ENCODE data around the gene NPC1L1.
"Not testable (repeated sequence)": the region's sequence is repeated elsewhere in the genome, so short reads cannot be mapped to it uniquely, and the experiment has no call there.

Gene NPC1L1

GRCh38 chr7:44511236-44511635 lies 29.9 kb downstream of the NPC1L1 start:
- ATAC-seq (no peak), DNase-seq (no peak)
- Mint-ChIP-seq H3K36me3 (ENCODE audit: low read depth) (peaks cover 7% of the 10 kb centered on the region), H3K27ac (no peak overlapping the region), H3K9me3 (peaks cover 28% of the 10 kb centered on the region), H3K27me3 (peaks cover 2% of the 10 kb centered on the region), H3K4me1 (peaks cover 17% of the 10 kb centered on the region), H3K4me3 (no peak overlapping the region)

- DNase-seq = peak; percentile 5
- peak; percentile 96 for ATAC-seq
- peaks cover 4% of the 10 kb centered on the region for H3K27me3 Mint-ChIP-seq
- peaks cover 7% of the 10 kb centered on the region for H3K36me3 Mint-ChIP-seq (ENCODE audit: low read depth)
- H3K9me3 Mint-ChIP-seq = peaks cover 37% of the 10 kb centered on the region
- no peak overlapping the region for H3K4me3 Mint-ChIP-seq
- H3K4me1 Mint-ChIP-seq = peaks cover 23% of the 10 kb centered on the region
- H3K27ac Mint-ChIP-seq = peak overlapping the region; percentile 73
These were observed 32.7 kb downstream of the NPC1L1 start for GRCh38 chr7:44508328-44509030.

- DNase-seq; H3K4me3 Mint-ChIP-seq; ATAC-seq; H3K36me3 Mint-ChIP-seq (ENCODE audit: low read depth); H3K27me3 Mint-ChIP-seq; H3K27ac Mint-ChIP-seq: not testable (repeated sequence)
- Mint-ChIP-seq H3K4me1 (peaks cover 23% of the 10 kb centered on the region), H3K9me3 (peaks cover 37% of the 10 kb centered on the region)
These were observed 34.4 kb downstream of the NPC1L1 start for GRCh38 chr7:44506592-44507288.

GRCh38 chr7:44505595-44505994 lies 35.5 kb downstream of the NPC1L1 start:
- ATAC-seq (no peak), DNase-seq (no peak)
- peaks cover 6% of the 10 kb centered on the region for H3K27me3 Mint-ChIP-seq
- H3K4me3 Mint-ChIP-seq = no peak overlapping the region
- no peak overlapping the region for H3K27ac Mint-ChIP-seq
- H3K9me3 Mint-ChIP-seq = peaks cover 37% of the 10 kb centered on the region
- H3K4me1 Mint-ChIP-seq = peaks cover 23% of the 10 kb centered on the region
- peaks cover 7% of the 10 kb centered on the region for H3K36me3 Mint-ChIP-seq (ENCODE audit: low read depth)

GRCh38 chr7:44498230-44498954 lies 42.7 kb downstream of the NPC1L1 start:
- Mint-ChIP-seq H3K27ac (no peak overlapping the region), H3K4me1 (no peaks in the 10 kb centered on the region), H3K4me3 (no peak overlapping the region), H3K27me3 (peaks cover 5% of the 10 kb centered on the region), H3K9me3 (no peaks in the 10 kb centered on the region), H3K36me3 (ENCODE audit: low read depth) (no peaks in the 10 kb centered on the region)
- DNase-seq (no peak), ATAC-seq (no peak)

GRCh38 chr7:44497155-44498027 lies 43.7 kb downstream of the NPC1L1 start:
- no peaks in the 10 kb centered on the region for H3K36me3 Mint-ChIP-seq (ENCODE audit: low read depth)
- DNase-seq (no peak), ATAC-seq (no peak)
- no peak overlapping the region for H3K27ac Mint-ChIP-seq
- H3K4me3 Mint-ChIP-seq = no peak overlapping the region
- H3K9me3 Mint-ChIP-seq = no peaks in the 10 kb centered on the region
- H3K4me1 Mint-ChIP-seq = no peaks in the 10 kb centered on the region
- peaks cover 4% of the 10 kb centered on the region for H3K27me3 Mint-ChIP-seq

- H3K36me3 Mint-ChIP-seq (ENCODE audit: low read depth) = no peaks in the 10 kb centered on the region
- peaks cover under 1% of the 10 kb centered on the region for H3K4me1 Mint-ChIP-seq
- no peak overlapping the region for H3K4me3 Mint-ChIP-seq
- H3K9me3 Mint-ChIP-seq = no peaks in the 10 kb centered on the region
- H3K27me3 Mint-ChIP-seq = peaks cover 4% of the 10 kb centered on the region
- no peak for ATAC-seq
- DNase-seq = no peak
- no peak overlapping the region for H3K27ac Mint-ChIP-seq
These were observed 44.7 kb downstream of the NPC1L1 start for GRCh38 chr7:44496385-44496784.

GRCh38 chr7:44494960-44495359 lies 46.2 kb downstream of the NPC1L1 start:
- Mint-ChIP-seq H3K4me3 (no peak overlapping the region), H3K27ac (no peak overlapping the region), H3K9me3 (no peaks in the 10 kb centered on the region), H3K4me1 (peaks cover 9% of the 10 kb centered on the region), H3K27me3 (peaks cover 4% of the 10 kb centered on the region), H3K36me3 (ENCODE audit: low read depth) (no peaks in the 10 kb centered on the region)
- ATAC-seq = no peak
- no peak for DNase-seq

GRCh38 chr7:44491229-44491628 lies 49.9 kb downstream of the NPC1L1 start:
- H3K27me3 Mint-ChIP-seq = peaks cover 2% of the 10 kb centered on the region
- H3K9me3 Mint-ChIP-seq = no peaks in the 10 kb centered on the region
- H3K36me3 Mint-ChIP-seq (ENCODE audit: low read depth) = peaks cover 11% of the 10 kb centered on the region
- peaks cover 44% of the 10 kb centered on the region for H3K4me1 Mint-ChIP-seq
- H3K4me3 Mint-ChIP-seq = peak overlapping the region; percentile 89
- no peak for DNase-seq
- no peak for ATAC-seq
- peak overlapping the region; percentile 97 for H3K27ac Mint-ChIP-seq

GRCh38 chr7:44490351-44491200 lies 50.6 kb downstream of the NPC1L1 start, which contains the start of gene NUDCD3:
Gene NUDCD3, minus strand, starts transcription at chr7:44490658. Its CDS starts 58 bp downstream, at chr7:44490600.
- ATAC-seq (peak; percentile 87), DNase-seq (peak; percentile 79)
- no peaks in the 10 kb centered on the region for H3K9me3 Mint-ChIP-seq
- H3K36me3 Mint-ChIP-seq (ENCODE audit: low read depth) = peaks cover 15% of the 10 kb centered on the region
- peaks cover 2% of the 10 kb centered on the region for H3K27me3 Mint-ChIP-seq
- peak within 1 kb of the TSS; percentile 89 for H3K4me3 Mint-ChIP-seq
- H3K4me1 Mint-ChIP-seq = peaks cover 50% of the 10 kb centered on the region
- H3K27ac Mint-ChIP-seq = peak within 1 kb of the TSS; percentile 97

- ATAC-seq = peak; percentile 52
- peak overlapping the region; percentile 89 for H3K4me3 Mint-ChIP-seq
- no peak for DNase-seq
- peaks cover 2% of the 10 kb centered on the region for H3K27me3 Mint-ChIP-seq
- peak overlapping the region; percentile 97 for H3K27ac Mint-ChIP-seq
- no peaks in the 10 kb centered on the region for H3K9me3 Mint-ChIP-seq
- H3K4me1 Mint-ChIP-seq = peaks cover 55% of the 10 kb centered on the region
- peaks cover 22% of the 10 kb centered on the region for H3K36me3 Mint-ChIP-seq (ENCODE audit: low read depth)
These were observed 51.2 kb downstream of the NPC1L1 start for GRCh38 chr7:44489955-44490350.

- peak overlapping the region; percentile 89 for H3K4me3 Mint-ChIP-seq
- ATAC-seq (no peak), DNase-seq (no peak)
- peaks cover 59% of the 10 kb centered on the region for H3K4me1 Mint-ChIP-seq
- peaks cover 30% of the 10 kb centered on the region for H3K36me3 Mint-ChIP-seq (ENCODE audit: low read depth)
- peak overlapping the region; percentile 32 for H3K27ac Mint-ChIP-seq
- H3K27me3 Mint-ChIP-seq = no peaks in the 10 kb centered on the region
- peaks cover 1% of the 10 kb centered on the region for H3K9me3 Mint-ChIP-seq
These were observed 52.2 kb downstream of the NPC1L1 start for GRCh38 chr7:44488955-44489354.

- H3K4me3 Mint-ChIP-seq = peak overlapping the region; percentile 0
- no peak for ATAC-seq
- H3K4me1 Mint-ChIP-seq = peaks cover 62% of the 10 kb centered on the region
- H3K36me3 Mint-ChIP-seq (ENCODE audit: low read depth) = peaks cover 51% of the 10 kb centered on the region
- H3K27ac Mint-ChIP-seq = peak overlapping the region; percentile 3
- H3K9me3 Mint-ChIP-seq = peaks cover 17% of the 10 kb centered on the region
- DNase-seq = no peak
- no peaks in the 10 kb centered on the region for H3K27me3 Mint-ChIP-seq
These were observed 54.4 kb downstream of the NPC1L1 start for GRCh38 chr7:44486693-44487092.

Data from activated naive CD8-positive, alpha-beta T cell treated with anti-CD3 and anti-CD28 coated beads, Interleukin-2, amount 50 U/mL, for 24 hours (primary cell).